HCT116 (cell line): ENCODE data around the gene SGIP1. TPM values are rescaled to one million over a fixed set of nuclear protein-coding genes. Genes with fewer than 3 reads are reported as not detected.
"Not testable (repeated sequence)": the region's sequence is repeated elsewhere in the genome, so short reads cannot be mapped to it uniquely, and the experiment has no call there.

Experiments
- ATAC-seq: fragments of 200-7000 bp; cut with Tn5 transposase; 2 replicates; pipeline ENCODE4 v1.9.1; 2020; ENCODE audit warnings: mild to moderate bottlenecking, moderate library complexity
- BruUV-seq: library from RNA; stranded (reverse); fragments of 400-500 nt; replicated peaks from 2 replicates; lab custom pipeline; 2021; lab: Mats Ljungman, UMichigan
- CTCF ChIA-PET: fragments of 300-600 bp; sonication (Branson Sonifier 250); formaldehyde crosslinking; loops from one replicate; lab custom pipeline; 2021; ENCODE audit warnings: antibody characterized with exemption; lab: Charles Lee
- POLR2A ChIA-PET: fragments of 300-600, 350-600 bp; sonication (Branson Sonifier 250); formaldehyde crosslinking; loops from one replicate; lab custom pipeline; 2021; ENCODE audit warnings: antibody characterized with exemption; lab: Charles Lee
- RAD21 ChIA-PET, 2 experiments: fragments of 300-600 bp; sonication (Branson Sonifier 250); formaldehyde crosslinking; loops; one replicate each; lab custom pipeline; 2023; ENCODE audit warnings: low total read pairs in 2 of 2; ENCODE audit not compliant: uncharacterized antibody in 2 of 2, unreplicated experiment in 2 of 2, low non-redundant PET in 1 of 2; lab: Charles Lee
- DNase-seq: peaks from one replicate; pipeline ENCODE4 v3.0.0-alpha.2; 2010; ENCODE audit warnings: low read depth, low spot score
- H2AFZ ChIP-seq: fragments of 200-600 bp; shearing (Covaris generic), sonication (generic); 2 replicates; pipeline ENCODE4 v1.6.1; 2017; ENCODE audit warnings: low read depth, mixed run types, mixed read lengths, antibody characterized with exemption, low read length; ENCODE audit not compliant: poor library complexity, severe bottlenecking
- H3K27ac ChIP-seq: 2 replicates; pipeline ENCODE4 v1.5.1; 2012; ENCODE audit warnings: low read depth, low read length
- H3K27me3 ChIP-seq: fragments of 200-600 bp; sonication (generic); 2 replicates; pipeline ENCODE4 v1.6.1; 2016; ENCODE audit warnings: mixed run types, low read length, mixed read lengths; ENCODE audit not compliant: insufficient read depth
- H3K36me3 ChIP-seq, 2 experiments: fragments of 200-500 bp in 1 of 2; fragments of 200-600 bp in 1 of 2; sonication (Bioruptor generic) in 1 of 2; sonication (generic) in 1 of 2; 2 replicates each; pipeline versions ENCODE4 v1.5.1 to v1.6.1; 2014 to 2016; ENCODE audit warnings: low read length in 2 of 2, inconsistent platforms in 1 of 2, mixed read lengths in 1 of 2, mixed run types in 1 of 2; ENCODE audit not compliant: insufficient read depth in 2 of 2, control insufficient read depth in 1 of 2
- H3K4me1 ChIP-seq, 2 experiments: fragments of 200-600 bp in 1 of 2; sonication (generic) in 1 of 2; 2 replicates each; pipeline versions ENCODE4 v1.5.1 to v1.6.1; 2012 to 2017; ENCODE audit warnings: low read length in 2 of 2, inconsistent platforms in 1 of 2, mild to moderate bottlenecking in 1 of 2, mixed read lengths in 1 of 2, mixed run types in 1 of 2, moderate library complexity in 1 of 2; ENCODE audit not compliant: insufficient read depth in 2 of 2, control insufficient read depth in 1 of 2
- H3K4me2 ChIP-seq: fragments of 200-600 bp; sonication (generic); 2 replicates; pipeline ENCODE4 v1.6.1; 2017; ENCODE audit warnings: mixed run types, low read length, mixed read lengths
- H3K4me3 ChIP-seq, 2 experiments: fragments of 200-600 bp in 1 of 2; sonication (generic) in 1 of 2; replicated peaks in 1 of 2; 2 replicates each; pipeline ENCODE4 v1.5.1; 2011 to 2016; ENCODE audit warnings: low read length in 2 of 2, control low read depth in 1 of 2, low read depth in 1 of 2, mild to moderate bottlenecking in 1 of 2, mixed read lengths in 1 of 2, mixed run types in 1 of 2
- H3K79me2 ChIP-seq: fragments of 200-600 bp; sonication (generic); 2 replicates; pipeline ENCODE4 v1.6.1; 2017; ENCODE audit warnings: mild to moderate bottlenecking, mixed run types, low read length, moderate library complexity, mixed read lengths; ENCODE audit not compliant: insufficient read depth
- H3K9ac ChIP-seq: fragments of 200-600 bp; sonication (generic); 2 replicates; pipeline ENCODE4 v1.6.1; 2016; ENCODE audit warnings: low read length, mixed read lengths
- H3K9me2 ChIP-seq: fragments of 200-600 bp; sonication (generic), shearing (Covaris generic); 2 replicates; pipeline ENCODE4 v1.6.1; 2017; ENCODE audit warnings: mixed run types, mild to moderate bottlenecking, moderate library complexity; ENCODE audit not compliant: insufficient read depth
- H3K9me3 ChIP-seq, 2 experiments: fragments of 200-500 bp in 1 of 2; fragments of 200-600 bp in 1 of 2; sonication (Bioruptor generic) in 1 of 2; sonication (generic) in 1 of 2; 2 replicates each; pipeline ENCODE4 v1.6.1; 2014 to 2017; ENCODE audit warnings: low read length in 2 of 2, mixed read lengths in 2 of 2, inconsistent platforms in 1 of 2, low read depth in 1 of 2, mild to moderate bottlenecking in 1 of 2, mixed run types in 1 of 2, moderate library complexity in 1 of 2; ENCODE audit not compliant: control insufficient read depth in 1 of 2, insufficient read depth in 1 of 2
- H4K20me1 ChIP-seq: fragments of 200-600 bp; sonication (generic), shearing (Covaris generic); 2 replicates; pipeline ENCODE4 v1.6.1; 2017; ENCODE audit warnings: mixed run types, mild to moderate bottlenecking, moderate library complexity; ENCODE audit not compliant: insufficient read depth
- ATF3 ChIP-seq: IDR thresholded peaks from 2 replicates; pipeline ENCODE4 v1.6.1; 2012
- CTCF ChIP-seq, 3 experiments: fragments of 200-600 bp in 1 of 3; sonication (generic) in 1 of 3; IDR thresholded peaks in 2 of 3; conservative IDR thresholded peaks in 1 of 3; 2 replicates each; pipeline ENCODE4 v1.5.1; 2012 to 2017; ENCODE audit warnings: low read depth in 2 of 3, low read length in 2 of 3, antibody characterized with exemption in 1 of 3, borderline replicate concordance in 1 of 3, control low read depth in 1 of 3, mild to moderate bottlenecking in 1 of 3, mixed read lengths in 1 of 3, mixed run types in 1 of 3, moderate library complexity in 1 of 3; ENCODE audit not compliant: insufficient read depth in 1 of 3
- ELF1 ChIP-seq: IDR thresholded peaks from 2 replicates; pipeline ENCODE4 v1.6.1; 2012; ENCODE audit warnings: low read depth, borderline replicate concordance
- JUND ChIP-seq: IDR thresholded peaks from 2 replicates; pipeline ENCODE4 v1.6.1; 2012
- POLR2AphosphoS5 ChIP-seq: IDR thresholded peaks from 2 replicates; pipeline ENCODE4 v1.6.1; 2011; ENCODE audit warnings: mild to moderate bottlenecking, low read depth, low read length, moderate library complexity
- RAD21 ChIP-seq: IDR thresholded peaks from 2 replicates; pipeline ENCODE4 v1.6.1; 2012; ENCODE audit warnings: low read depth, mild to moderate bottlenecking
- SIN3A ChIP-seq: IDR thresholded peaks from 2 replicates; pipeline ENCODE4 v1.6.1; 2012; ENCODE audit warnings: low read depth
- SP1 ChIP-seq: IDR thresholded peaks from 2 replicates; pipeline ENCODE4 v1.6.1; 2012; ENCODE audit warnings: low read depth
- SRF ChIP-seq: IDR thresholded peaks from 2 replicates; pipeline ENCODE4 v1.6.1; 2012; ENCODE audit warnings: low read depth
- TCF7L2 ChIP-seq: IDR thresholded peaks from 2 replicates; pipeline ENCODE4 v1.7.0; 2011; ENCODE audit warnings: borderline replicate concordance, inconsistent platforms; ENCODE audit not compliant: insufficient read depth, insufficient read length; ENCODE audit errors: extremely low read depth
- YY1 ChIP-seq: IDR thresholded peaks from 2 replicates; pipeline ENCODE4 v1.6.1; 2011; ENCODE audit warnings: low read length, low read depth, moderate library complexity, mild to moderate bottlenecking; ENCODE audit not compliant: insufficient replicate concordance; ENCODE audit errors: extremely low read depth
- ZFX ChIP-seq: fragments of 450-650 bp; IDR thresholded peaks from 2 replicates; pipeline ENCODE4 v1.6.1; 2017
- ZNF274 ChIP-seq: fragments of 200-500 bp; sonication (Bioruptor generic); IDR thresholded peaks from 2 replicates; pipeline ENCODE4 v1.6.1; 2014; ENCODE audit warnings: mild to moderate bottlenecking, low read depth, low read length, inconsistent platforms
- intact Hi-C: fragments of 100-400 bp; cut with micrococcal nuclease; formaldehyde crosslinking; loops from 2 replicates; pipeline ENCODE4 v1.10.0; 2022
- total RNA-seq: library from RNA; stranded (reverse); gene quantifications from one replicate; pipeline ENCODE4 v1.2.1, GENCODE V29; 2021; ENCODE audit not compliant: unreplicated experiment

SGIP1 gene
- total RNA-seq, 1 experiment from 2014 or later = 0.15 TPM

- H3K9ac ChIP-seq, H2AFZ ChIP-seq, H3K9me2 ChIP-seq, intact Hi-C loops, H3K36me3 ChIP-seq, H3K4me2 ChIP-seq, DNase-seq, H3K79me2 ChIP-seq, H4K20me1 ChIP-seq, H3K27me3 ChIP-seq, H3K9me3 ChIP-seq, BruUV-seq, ATAC-seq, H3K4me3 ChIP-seq, POLR2A ChIA-PET, H3K4me1 ChIP-seq, RAD21 ChIA-PET, CTCF ChIA-PET, H3K27ac ChIP-seq: not testable (repeated sequence)
These were observed 58.2 kb downstream of the SGIP1 start for GRCh38 chr1:66592106-66592507.

- ATAC-seq (no peak), DNase-seq (no peak)
- intact Hi-C loops = no loop called here
- BruUV-seq = no TSS peak
- Histone ChIP-seq H3K27ac (no peak overlapping the region), H2AFZ (no peak overlapping the region), H3K9ac (no peak overlapping the region), H3K4me1 (peaks cover 0 to 12% of the 10 kb centered on the region in 2 experiments; a peak in 2 of 4 replicates), H4K20me1 (no peaks in the 10 kb centered on the region), H3K79me2 (no peaks in the 10 kb centered on the region), H3K4me3 (no peak overlapping the region), H3K36me3 (no peaks in the 10 kb centered on the region), H3K9me2 (no peaks in the 10 kb centered on the region), H3K9me3 (no peaks in the 10 kb centered on the region), H3K27me3 (no peaks in the 10 kb centered on the region), H3K4me2 (no peak overlapping the region)
- TF ChIP-seq RAD21 (no peak), CTCF (IDR thresholded peaks at IDR 0.05 in 2 of 3, conservative IDR thresholded peaks at IDR 0.05 in 1 of 3; ENCODE audit: borderline replicate concordance in 1 of 3, insufficient read depth in 1 of 3, low read depth in 2 of 3, low read length in 2 of 3) (no peak), SP1 (no peak), SRF (no peak), ELF1 (no peak), YY1 (no peak), ZNF274 (no peak), SIN3A (no peak), JUND (no peak), ATF3 (no peak), POLR2AphosphoS5 (no peak), TCF7L2 (no peak), ZFX (no peak)
- CTCF ChIA-PET = no interaction called here
- POLR2A ChIA-PET = no interaction called here
- RAD21 ChIA-PET = no interaction called here
These were observed 62.2 kb downstream of the SGIP1 start for GRCh38 chr1:66596191-66596590.
